Retina (tissue), 1 donor: ENCODE data around the gene LAIR2.
A peak's percentile ranks its signal among the peaks of the same experiment; 100 is the strongest.

Experiments used
- DNase-seq: peaks from one replicate; pipeline ENCODE4 v3.0.0-alpha.2; 2016

The LAIR2 gene

GRCh38 chr19:54502518-54503048 lies at the start of gene LAIR2:
Gene LAIR2, plus strand, starts transcription at chr19:54502831. Its CDS starts 88 bp downstream, at chr19:54502919.
- no peak for DNase-seq

GRCh38 chr19:54453921-54454780 lies 48.5 kb upstream of the LAIR2 start:
- DNase-seq = no peak

- no peak for DNase-seq
Observed at GRCh38 chr19:54454781-54455675, 47.6 kb upstream of the LAIR2 start.

- no peak for DNase-seq
Observed at GRCh38 chr19:54455786-54456422, 46.7 kb upstream of the LAIR2 start.

GRCh38 chr19:54456423-54457373 lies 45.9 kb upstream of the LAIR2 start:
- no peak for DNase-seq

GRCh38 chr19:54457773-54458647 lies 44.6 kb upstream of the LAIR2 start:
- DNase-seq = no peak

GRCh38 chr19:54458648-54459281 lies 43.9 kb upstream of the LAIR2 start:
- no peak for DNase-seq

- DNase-seq = no peak
Observed at GRCh38 chr19:54459282-54460229, 43.1 kb upstream of the LAIR2 start.

GRCh38 chr19:54460230-54461005 lies 42.2 kb upstream of the LAIR2 start:
- no peak for DNase-seq

- no peak for DNase-seq
Observed at GRCh38 chr19:54461210-54461609, 41.4 kb upstream of the LAIR2 start.

- no peak for DNase-seq
Observed at GRCh38 chr19:54461613-54462012, 41.0 kb upstream of the LAIR2 start.

GRCh38 chr19:54462047-54462654 lies 40.5 kb upstream of the LAIR2 start:
- DNase-seq = no peak

- DNase-seq = peak; percentile 81
Observed at GRCh38 chr19:54462655-54463530, 39.7 kb upstream of the LAIR2 start.

GRCh38 chr19:54463531-54464043 lies 39.0 kb upstream of the LAIR2 start, which contains the start of gene LENG9:
Gene LENG9, minus strand, starts transcription at chr19:54463778. Its CDS starts 252 bp downstream, at chr19:54463526.
- peak; percentile 90 for DNase-seq

GRCh38 chr19:54464044-54464629 lies 38.5 kb upstream of the LAIR2 start:
- DNase-seq = no peak
